Activated T-cell treated with anti-CD3 and anti-CD28 coated beads for 24 hours (primary cell): ENCODE data around the gene DGAT2.

Experiments
- DNase-seq: peaks from one replicate; pipeline ENCODE4 v3.0.0-alpha.2; 2020; ENCODE audit warnings: low read depth

Gene DGAT2

DNA sequence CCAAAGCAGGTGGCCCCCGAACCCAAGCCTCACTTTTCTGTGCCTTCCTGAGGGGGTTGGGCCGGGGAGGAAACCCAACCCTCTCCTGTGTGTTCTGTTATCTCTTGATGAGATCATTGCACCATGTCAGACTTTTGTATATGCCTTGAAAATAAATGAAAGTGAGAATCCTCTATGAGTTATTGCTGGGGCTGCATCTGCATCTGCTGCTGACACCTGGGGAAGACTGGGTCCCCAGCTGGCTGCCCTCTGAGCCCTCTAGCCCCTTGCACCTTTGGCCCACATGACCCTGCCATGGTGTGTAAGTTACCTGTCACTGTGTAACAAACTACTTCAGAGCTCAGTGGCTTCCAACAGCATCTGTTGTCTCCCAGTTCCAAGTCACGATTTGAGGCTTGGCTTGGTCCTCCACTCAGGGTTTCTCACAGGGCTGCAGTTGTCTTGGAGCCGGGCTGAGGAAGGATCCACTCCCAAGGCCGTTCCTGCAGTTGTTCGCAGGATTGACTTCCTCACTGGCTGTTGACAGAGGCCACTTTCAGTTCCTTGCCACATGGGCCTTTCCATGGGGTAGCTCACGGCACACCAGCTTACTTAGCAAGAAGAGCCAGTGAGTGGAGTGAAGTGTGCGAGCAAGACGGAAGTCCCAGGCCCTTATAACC lies 32.9 kb downstream of the DGAT2 start:
- DNase-seq: no peak

DNA sequence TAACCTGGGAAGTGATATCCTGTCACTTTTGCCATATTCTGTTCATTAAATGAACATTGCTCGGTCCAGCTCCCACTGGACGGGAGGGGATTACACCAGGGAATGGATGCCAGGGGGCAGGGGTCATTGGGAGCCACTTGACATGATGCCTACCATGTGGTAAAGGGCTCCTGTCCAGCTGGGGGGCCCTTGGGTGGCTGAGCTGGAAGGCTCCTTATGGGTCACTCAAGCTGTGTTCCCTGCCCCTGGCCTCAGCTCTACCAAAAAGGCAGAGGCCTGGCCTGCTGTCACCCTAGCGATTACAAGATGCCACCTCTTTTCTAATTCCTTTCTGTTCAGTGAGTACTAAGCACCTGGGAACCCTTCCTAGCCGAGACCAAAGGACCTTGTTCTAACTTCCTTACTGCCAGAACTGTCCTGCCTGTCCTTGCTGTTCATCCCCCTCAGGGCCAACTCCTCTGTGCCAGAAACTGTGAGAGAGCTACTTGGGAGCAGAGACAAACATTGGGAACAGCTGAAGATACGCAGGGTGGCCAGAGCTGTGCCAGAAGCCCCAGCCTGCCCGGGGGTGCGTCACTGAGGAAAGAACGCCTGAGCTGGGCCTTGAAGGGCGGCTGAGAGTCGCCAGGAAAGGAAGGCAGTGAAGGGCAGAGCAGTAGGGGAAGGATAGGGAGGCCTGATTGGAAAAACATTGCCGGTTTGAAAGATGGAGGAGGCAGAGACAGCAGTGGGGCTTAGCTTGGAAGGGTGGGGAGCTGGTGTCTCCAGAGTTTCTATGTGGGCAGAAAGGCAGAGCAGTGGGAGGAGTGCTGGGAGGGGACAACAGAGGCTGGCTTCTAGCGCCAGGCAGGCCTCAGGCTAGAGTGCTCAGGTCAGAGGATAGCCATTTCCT lies 33.7 kb downstream of the DGAT2 start:
- no peak for DNase-seq

DNA sequence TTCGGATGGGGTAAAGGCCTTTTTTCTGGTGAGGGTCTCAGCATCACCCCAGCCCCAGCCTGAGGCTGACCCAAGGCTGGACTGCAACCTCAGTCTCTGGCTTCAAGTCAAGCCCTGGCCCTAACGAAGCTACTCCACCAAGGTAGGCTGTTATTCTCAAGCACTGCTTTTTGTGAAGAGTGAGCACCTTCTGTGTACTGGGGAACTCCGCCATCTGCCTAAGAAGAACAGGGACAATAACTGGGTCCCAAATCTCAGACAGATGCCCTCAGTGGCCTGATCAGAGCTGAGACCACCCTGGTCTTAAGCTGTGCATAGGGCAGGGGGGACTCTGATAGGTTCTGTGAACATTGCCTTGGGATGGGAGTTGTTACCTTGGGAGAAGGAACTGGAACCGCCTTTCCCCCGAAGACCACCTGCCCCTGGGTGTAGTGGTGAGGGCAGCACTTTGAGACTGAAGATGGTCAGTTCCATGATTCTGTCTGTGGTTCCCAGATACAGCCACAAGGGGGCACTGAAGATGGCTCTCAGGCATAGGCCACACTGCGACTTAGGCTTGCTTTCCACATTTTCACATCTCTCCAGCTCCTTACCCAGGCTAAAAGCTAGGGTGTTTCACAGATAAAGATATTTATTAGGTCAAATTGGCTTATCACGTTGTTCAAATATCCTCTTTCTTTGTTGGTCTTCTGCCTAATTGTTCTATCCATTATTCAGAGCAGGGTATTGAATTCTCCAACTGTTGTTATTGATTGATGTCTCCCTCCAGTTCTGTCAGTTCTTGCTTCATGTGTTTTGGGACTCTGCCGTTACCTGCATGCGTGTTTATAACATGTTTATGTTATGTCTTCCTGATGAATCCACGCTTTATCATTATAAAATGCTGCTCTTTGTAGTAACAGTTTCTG lies 34.6 kb downstream of the DGAT2 start:
- peak; percentile 56 for DNase-seq

DNA sequence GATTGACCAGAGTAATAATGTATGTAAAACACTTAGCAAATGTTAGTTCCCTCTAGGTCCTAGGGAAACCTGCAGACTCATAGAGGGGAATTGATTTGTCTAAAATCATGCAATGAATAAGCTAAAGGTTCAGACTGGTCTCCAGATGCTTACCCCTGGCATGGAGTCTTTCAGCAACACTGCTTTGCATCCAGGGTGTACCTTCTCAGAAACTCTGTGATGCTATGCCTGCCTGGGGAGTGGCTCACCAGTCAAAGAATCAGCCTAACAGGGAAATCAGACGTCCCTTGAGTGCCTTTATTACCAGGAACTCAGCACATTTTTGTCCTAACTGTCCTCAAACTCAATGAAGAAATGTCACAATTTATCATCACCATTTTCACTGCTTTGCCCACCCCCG lies 40.5 kb downstream of the DGAT2 start:
- no peak for DNase-seq

DNA sequence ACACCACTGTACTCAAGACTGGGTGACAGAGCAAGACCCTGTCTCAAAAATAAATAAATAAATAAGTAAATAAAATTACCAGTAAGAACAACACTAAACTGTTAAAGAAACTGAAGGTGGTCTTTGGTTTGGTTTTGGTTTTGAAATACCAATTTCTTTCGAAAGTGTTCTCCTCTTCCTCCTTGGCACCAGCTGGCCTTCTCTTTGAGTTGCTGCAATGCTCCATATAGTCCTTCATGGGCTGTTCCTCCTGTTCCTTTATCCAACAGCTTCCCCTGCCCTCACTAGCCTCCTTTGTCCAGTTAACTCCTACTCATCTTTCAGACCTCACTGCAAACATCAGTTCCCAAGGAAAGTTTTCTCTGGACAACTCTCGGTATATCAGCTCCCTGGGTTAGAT lies 41.4 kb downstream of the DGAT2 start:
- DNase-seq: no peak

DNA sequence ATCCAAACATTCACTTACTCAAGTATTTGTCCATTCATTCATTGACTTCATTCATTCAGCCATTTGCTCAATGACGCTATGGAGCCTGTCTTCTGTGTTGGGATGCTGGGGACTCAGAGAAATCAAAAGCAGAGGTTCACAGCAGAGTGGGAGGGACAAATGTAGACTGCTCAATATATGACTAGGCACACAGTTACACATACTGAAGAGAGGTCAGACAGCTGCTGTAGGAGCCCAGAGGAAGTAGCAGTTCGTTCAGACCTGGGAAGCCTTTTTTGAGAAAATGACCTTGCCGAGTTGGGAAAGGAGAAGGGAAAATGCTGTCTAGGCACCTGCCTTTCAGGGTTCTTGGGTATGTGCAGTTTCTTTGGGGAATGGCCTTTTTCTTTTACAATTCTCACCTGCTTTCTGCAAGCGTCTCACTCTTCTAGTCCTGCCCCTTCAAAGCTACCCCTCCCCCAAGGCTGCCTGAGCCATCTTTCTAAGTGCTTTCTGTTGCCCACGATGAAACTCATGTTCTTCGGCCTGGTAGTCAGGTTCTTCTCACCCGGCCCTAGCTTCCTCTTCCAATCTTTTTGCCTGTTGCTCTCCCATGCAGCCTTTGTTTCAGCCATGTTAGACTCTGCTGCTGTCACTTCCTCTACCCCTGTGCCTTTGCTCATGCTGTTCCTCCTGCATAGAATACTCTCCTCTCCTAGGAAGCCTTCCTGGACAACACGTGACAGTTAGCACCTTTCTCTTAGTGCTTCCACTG lies 42.2 kb downstream of the DGAT2 start:
- DNase-seq: no peak

DNA sequence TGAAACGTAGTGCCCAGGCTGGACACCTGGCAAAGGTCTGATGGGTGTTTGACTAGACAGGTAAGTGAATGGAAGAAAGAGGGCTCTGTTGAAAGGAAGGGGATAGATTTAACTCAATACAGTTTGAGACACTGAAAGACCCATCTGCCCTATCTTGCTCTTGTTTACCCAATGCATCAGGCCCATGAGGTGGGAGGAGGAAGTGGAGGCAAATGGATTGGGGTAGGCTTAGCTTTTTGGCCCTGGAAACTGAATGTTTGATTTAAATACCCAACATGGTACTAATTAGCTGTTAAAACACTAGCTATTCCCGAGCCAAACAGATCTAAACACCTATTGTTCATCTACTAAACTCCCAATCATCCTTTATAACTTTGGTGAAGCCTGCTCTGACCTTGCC lies 42.9 kb downstream of the DGAT2 start:
- no peak for DNase-seq

DNA sequence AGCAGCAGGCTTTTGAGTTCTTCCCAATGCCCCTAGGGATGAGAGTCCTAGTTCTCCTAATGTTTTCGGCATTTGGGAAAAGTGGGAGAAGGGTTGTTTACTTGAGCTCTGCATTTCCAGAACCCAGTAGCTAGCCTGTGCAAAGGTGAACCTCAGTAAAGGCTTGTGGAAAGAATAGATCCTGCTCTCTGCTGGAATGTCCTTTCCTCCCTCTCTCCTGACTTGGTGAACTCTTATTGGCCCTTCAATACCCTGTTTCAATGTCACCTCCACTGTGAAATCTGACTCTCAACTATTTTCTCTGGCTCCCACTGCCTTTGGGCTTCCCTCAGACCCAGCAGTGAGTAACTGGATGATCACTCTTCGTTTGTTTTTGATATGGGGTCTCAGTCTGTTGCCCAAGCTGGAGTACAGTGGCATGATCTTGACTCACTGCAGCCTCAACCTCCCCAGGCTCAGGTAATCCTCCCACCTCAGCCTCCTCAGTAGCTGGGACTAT lies 44.0 kb downstream of the DGAT2 start:
- no peak for DNase-seq

DNA sequence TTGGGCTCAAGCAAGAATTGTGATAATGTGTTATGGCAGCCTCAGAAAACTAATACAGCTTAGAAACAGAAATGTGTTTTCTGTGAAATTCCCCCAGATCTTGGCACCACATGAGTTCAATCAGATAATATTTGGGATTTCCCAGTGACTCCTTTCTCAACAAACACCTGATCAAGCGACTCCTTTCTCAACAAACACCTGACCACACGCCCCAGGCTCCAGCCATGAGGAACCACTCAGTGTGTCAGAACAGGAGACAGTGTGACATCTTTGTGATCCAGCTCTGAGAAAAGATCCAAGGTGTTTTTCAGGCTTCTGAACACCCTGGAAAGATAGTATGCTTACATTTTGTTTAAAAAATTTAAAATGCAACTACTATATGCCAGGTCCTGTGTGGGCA lies 44.5 kb downstream of the DGAT2 start:
- DNase-seq: no peak

DNA sequence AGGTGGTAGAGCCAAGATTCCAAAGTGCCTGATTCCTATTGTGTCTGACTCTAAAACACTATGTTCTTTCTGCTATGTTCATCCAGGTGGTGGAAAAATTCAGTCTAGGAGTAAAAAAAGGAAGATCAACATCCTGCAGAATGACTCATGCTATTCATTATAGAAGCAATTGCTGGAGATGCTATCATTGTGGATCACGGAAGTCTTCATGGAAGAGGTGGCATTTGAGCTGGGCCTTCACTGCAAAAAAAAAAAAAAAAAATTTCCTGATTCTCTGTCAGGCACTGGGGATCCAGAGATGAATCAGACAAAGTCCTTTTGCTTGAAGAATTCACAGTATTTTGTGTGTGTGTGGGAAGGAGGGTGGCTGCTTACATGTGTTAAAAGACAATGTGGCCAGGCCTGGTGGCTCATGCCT lies 45.1 kb downstream of the DGAT2 start:
- no peak for DNase-seq

DNA sequence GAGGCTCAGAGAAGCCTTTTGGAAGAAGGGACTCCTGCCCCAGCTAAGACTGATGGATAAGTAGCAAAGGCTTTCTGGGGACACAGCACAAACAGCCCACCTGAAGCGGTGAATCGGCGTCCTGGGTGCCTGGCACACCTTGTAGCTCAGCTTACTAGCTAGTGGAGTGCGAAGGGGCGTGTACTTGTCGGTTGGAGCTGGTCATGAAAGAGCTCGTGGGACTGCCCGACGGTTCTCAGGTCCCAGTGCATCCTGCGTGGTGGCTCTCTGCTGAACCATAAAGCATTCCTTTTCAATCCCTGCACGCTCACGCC lies 45.7 kb downstream of the DGAT2 start:
- DNase-seq: no peak

DNA sequence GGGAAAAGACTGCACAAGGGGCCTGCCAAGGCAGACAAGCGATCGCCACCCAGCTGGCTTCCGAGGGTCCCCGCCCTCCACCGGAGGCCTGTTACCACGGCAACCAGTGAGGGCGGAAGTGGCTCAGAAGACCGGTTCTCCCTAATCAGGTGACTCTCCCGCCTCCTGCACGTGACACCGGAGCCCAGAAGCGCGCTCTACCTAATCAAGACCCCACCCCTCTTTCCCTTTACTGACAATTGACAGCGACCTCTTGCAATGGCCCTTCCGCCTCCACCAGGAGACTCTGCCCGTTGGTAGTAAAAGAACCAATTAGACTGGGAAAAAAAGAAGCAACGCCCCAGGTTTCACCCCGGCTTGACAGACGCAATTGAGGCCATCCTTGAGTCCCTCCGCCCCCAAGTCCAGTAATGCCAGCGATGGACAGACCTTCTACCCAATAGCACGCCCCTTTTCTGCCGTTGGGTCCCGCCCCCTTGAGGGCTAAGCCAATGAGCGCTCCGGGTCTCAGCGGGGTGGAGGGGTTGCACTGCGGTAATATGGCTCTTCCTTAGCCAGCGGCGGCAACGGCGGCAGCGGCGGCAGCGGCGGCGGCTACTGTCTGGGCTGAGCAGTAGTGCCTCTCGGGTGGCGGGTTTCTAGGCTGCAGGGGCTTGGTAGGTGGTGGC lies 46.2 kb downstream of the DGAT2 start, which contains the start of gene UVRAG:
Gene UVRAG (plus strand): TSS at position 534 of the 668 bp plus-strand sequence. CDS start 198 bp downstream, outside the sequence.
- DNase-seq: peak; percentile 98

DNA sequence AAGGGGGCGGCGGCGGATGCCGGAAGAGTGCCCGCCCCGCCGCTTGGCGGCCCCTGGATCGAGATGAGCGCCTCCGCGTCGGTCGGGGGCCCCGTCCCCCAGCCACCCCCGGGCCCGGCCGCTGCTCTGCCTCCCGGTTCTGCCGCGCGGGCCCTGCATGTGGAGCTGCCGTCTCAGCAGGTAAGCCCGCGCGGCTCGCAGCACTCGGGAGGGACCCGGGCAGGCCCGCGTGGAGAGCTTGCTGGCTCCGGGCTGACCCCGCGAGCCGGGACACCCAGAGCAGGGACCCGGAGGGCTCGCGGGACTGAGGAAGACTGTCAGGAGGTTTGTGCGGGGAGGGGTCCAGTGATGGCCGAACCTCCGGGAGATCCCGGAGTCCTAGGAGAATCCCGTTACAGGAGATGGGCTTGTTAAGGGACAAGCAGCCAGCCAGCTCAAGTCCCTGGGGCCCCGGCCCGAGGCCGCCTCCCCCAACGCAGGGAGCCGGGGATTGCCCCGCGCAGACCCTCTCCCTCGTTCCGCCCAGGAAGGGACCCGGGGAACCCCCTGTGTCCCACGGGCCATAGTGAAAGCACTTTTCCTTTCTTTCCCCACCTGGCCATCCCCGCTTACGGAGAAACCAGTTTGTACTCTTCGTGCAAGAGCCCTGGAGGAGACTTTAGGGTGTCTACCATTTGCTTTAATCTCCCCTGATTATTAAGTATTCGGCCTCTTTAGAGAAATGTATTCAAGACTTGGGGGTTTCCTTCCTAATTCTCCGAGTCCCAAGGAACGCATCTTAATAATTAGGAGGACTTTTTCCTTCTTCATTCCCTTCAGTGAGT lies 47.0 kb downstream of the DGAT2 start:
- peak; percentile 17 for DNase-seq

DNA sequence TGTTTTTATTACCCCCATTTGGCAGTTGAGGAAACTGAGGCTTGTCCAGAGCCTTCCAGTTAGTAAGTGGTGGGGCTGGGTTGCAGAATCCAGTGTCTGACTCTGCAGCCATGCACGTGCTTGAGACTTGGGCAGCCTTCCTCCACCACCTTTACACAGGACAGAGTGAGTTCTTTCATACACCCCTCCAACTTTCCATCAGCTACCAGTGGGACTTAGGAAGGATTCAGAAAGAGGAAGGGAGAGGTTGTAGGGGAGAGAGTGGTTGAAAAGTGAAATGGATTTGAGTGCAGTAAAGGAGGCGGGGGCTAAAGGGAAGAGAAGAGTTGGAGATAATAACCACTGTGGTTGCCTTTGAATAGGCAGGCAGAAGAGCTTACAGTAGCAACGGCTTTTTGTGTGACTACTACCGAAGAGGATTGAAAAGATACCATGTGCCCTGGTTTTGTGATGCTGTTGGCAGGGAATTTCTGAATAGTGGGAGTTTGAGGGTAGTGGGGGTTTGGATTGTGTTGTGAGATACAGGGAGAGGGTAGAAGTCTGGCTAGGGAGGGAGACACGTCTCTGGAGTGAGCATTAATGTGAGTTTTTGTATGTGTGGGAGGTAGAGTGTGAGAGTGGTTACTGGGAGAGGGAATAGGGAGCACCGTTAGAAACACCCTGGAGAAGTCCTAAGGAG lies 48.1 kb downstream of the DGAT2 start:
- DNase-seq: no peak

DNA sequence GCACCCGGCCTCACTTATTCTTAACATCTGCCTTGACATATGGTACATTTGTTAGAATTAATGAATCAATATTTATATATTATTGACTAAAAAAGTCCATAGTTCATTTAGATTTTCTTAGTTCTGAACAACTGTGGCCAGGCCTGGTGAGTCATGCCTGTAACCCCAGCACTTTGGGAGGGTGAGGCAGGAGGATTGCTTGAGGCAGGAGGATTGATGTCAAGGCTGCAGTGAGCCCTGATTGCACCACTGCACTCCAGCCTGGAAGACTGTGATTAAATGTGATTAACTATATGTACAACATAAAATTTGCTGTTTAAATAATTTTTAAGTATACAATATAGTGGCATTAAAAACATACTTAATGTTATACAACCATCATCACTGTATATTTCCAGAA lies 52.1 kb downstream of the DGAT2 start:
- no peak for DNase-seq

DNA sequence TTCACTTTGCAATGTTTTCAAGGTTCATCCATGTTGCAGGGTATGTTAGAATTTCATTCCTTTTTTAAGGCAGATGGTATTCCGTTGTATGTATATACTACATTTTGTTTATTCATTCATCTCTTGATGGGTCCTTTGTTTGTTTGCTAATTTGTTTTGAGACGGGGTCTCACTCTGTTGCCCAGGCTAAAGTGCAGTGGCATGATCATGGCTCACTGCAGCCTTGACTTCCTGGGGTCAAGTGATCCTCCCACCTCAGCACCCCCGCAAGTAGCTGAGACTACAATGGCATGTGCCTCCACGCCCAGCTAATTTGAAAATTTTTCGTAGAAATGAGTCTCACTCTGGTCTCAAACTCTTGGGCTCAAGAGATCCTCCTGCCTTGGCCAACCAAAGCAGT lies 52.6 kb downstream of the DGAT2 start:
- no peak for DNase-seq

DNA sequence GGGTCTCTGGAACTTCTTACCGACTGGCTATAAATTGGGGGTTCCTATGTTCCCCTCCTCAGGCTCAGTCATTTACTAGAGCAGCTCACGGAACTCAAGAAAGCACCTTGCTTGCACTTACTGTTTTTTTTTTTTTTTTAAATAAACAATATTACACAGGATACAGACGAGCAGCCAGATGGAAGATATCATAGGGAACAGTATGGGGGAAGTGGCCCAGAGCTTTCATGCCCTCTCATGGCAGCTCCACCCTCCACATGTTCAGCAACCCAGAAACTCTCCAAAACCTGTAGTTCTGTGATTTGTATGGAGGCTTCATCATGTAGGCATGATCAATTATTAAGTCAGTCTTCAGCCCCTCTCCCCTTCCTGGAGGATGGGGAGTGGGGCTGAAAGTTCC lies 54.0 kb downstream of the DGAT2 start:
- no peak for DNase-seq

DNA sequence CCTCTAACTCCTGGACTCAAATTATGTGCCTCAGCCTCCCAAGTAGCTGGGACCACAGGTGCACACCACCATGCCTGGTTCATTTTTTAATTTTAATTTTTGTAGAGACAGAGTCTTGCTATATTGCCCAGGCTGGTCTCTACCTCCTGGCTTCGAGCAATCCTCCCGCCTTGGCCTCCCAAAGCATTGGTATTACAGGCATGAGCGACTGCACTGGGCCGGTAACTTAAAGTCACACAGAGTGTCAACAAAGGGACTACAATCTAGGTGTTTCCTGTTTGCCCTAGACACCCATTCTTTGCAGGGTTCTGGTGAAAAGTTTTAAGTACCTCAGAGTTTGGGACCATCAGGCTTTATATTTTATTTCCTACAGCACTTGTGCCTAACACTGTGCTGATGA lies 54.8 kb downstream of the DGAT2 start:
- no peak for DNase-seq

DNA sequence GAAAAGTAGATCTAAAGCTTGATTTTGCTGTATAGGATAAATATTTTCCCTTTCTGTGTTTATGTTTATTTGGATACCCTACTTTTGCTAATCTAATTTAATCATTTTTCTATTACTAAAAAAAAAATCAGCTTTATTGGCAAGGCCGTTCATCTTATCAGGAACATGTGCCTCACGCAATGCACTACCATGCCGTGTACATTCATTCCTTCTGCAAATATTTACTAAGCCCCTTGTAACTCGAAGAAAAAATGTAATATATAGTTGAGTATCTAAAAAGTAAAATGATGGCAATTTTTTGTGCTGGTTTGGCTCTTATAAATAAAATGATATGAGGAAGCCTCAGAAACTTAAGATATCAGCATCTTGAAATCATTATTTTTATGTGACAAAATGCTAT lies 55.4 kb downstream of the DGAT2 start:
- no peak for DNase-seq
